HEK293T (cell line): Measurements from ENCODE around the gene ANKH.

ENCODE experiments used
- BHLHE40 ChIP-seq: fragments of 450-650 bp; IDR thresholded peaks from 2 replicates; pipeline ENCODE4 v1.6.1; 2016; ENCODE audit warnings: mild to moderate bottlenecking, moderate library complexity, borderline replicate concordance
- ELF4 ChIP-seq: fragments of 450-650 bp; IDR thresholded peaks from 2 replicates; pipeline ENCODE4 v1.6.1; 2017; ENCODE audit warnings: antibody characterized with exemption
- FOXK2 ChIP-seq: fragments of 450-650 bp; IDR thresholded peaks from 2 replicates; pipeline ENCODE4 v1.6.1; 2016; ENCODE audit warnings: mild to moderate bottlenecking
- FOXM1 ChIP-seq: fragments of 450-650 bp; IDR thresholded peaks from 2 replicates; pipeline ENCODE4 v1.6.1; 2017; ENCODE audit warnings: mild to moderate bottlenecking, borderline replicate concordance
- HDGF ChIP-seq: fragments of 450-650 bp; IDR thresholded peaks from 2 replicates; pipeline ENCODE4 v1.6.1; 2017; ENCODE audit warnings: antibody characterized with exemption, borderline replicate concordance
- NFRKB ChIP-seq: fragments of 450-650 bp; IDR thresholded peaks from 2 replicates; pipeline ENCODE4 v1.6.1; 2016; ENCODE audit warnings: mild to moderate bottlenecking, moderate library complexity
- PKNOX1 ChIP-seq: fragments of 450-650 bp; IDR thresholded peaks from 2 replicates; pipeline ENCODE4 v1.6.1; 2016
- SP1 ChIP-seq: fragments of 450-650 bp; IDR thresholded peaks from 2 replicates; pipeline ENCODE4 v1.6.1; 2017
- SUZ12 ChIP-seq: fragments of 450-650 bp; IDR thresholded peaks from 2 replicates; pipeline ENCODE4 v1.6.1; 2016; ENCODE audit warnings: mild to moderate bottlenecking
- ZNF384 ChIP-seq: fragments of 450-650 bp; IDR thresholded peaks from 2 replicates; pipeline ENCODE4 v1.6.1; 2016

GRCh38 chr5:14816374-14816998, 55.1 kb downstream of the ANKH start:
- no peak for TF ChIP-seq ELF4
- TF ChIP-seq HDGF = no peak
- TF ChIP-seq ZNF384 = no peak
- no peak for TF ChIP-seq FOXM1
- TF ChIP-seq FOXK2 = no peak
- no peak for TF ChIP-seq BHLHE40
- no peak for TF ChIP-seq SP1
- TF ChIP-seq SUZ12 = no peak
- TF ChIP-seq PKNOX1 = no peak
- no peak for TF ChIP-seq NFRKB
